IMR-90 (cell line): ENCODE results near the gene PDE6H.

ENCODE experiments used
- CEBPB ChIP-seq: IDR thresholded peaks from 2 replicates; pipeline ENCODE4 v1.6.1; 2012; ENCODE audit warnings: low read depth, low read length, improper control_type of control experiment
- CTCF ChIP-seq: conservative IDR thresholded peaks from 2 replicates; pipeline ENCODE4 v1.5.1; 2012; ENCODE audit warnings: mild to moderate bottlenecking, low read depth, low read length, improper control_type of control experiment
- ELK1 ChIP-seq: fragments of 150-350 bp; IDR thresholded peaks from 2 replicates; pipeline ENCODE4 v1.6.1; 2016; ENCODE audit warnings: low read depth, mild to moderate bottlenecking, low read length, moderate library complexity, borderline replicate concordance
- FOS ChIP-seq: fragments of 150-350 bp; IDR thresholded peaks from 2 replicates; pipeline ENCODE4 v1.6.1; 2016; ENCODE audit warnings: low read depth, low read length
- POLR2A ChIP-seq: IDR thresholded peaks from 2 replicates; pipeline ENCODE4 v1.6.1; 2012; ENCODE audit warnings: mild to moderate bottlenecking, low read depth, low read length
- RFX5 ChIP-seq: IDR thresholded peaks from 2 replicates; pipeline ENCODE4 v1.8.0; 2012; ENCODE audit warnings: low read depth, mild to moderate bottlenecking, low read length, moderate library complexity
- SMC3 ChIP-seq: fragments of 150-350 bp; IDR thresholded peaks from 2 replicates; pipeline ENCODE4 v1.6.1; 2016; ENCODE audit warnings: low read depth, mild to moderate bottlenecking, antibody characterized with exemption, low read length, moderate library complexity

GRCh38 chr12:14994610-14995009, 21.8 kb downstream of the PDE6H start:
- TF ChIP-seq CTCF (no peak), POLR2A (no peak), RFX5 (no peak), SMC3 (no peak), ELK1 (no peak), CEBPB (no peak), FOS (no peak)
